HFF-Myc (cell line): Measurements from ENCODE around the gene XAF1.
A peak's percentile ranks its signal among the peaks of the same experiment; 100 is the strongest.

Experiments
- DNase-seq: peaks from one replicate; pipeline ENCODE4 v3.0.0-alpha.2; 2011; ENCODE audit warnings: low read depth; ENCODE audit errors: extremely low read depth
- H3K4me3 ChIP-seq: replicated peaks from 2 replicates; pipeline ENCODE4 v1.5.1; 2011; ENCODE audit warnings: low read depth, mild to moderate bottlenecking, control low read depth, low read length
- CTCF ChIP-seq: IDR thresholded peaks from 2 replicates; pipeline ENCODE4 v1.5.1; 2012; ENCODE audit warnings: mild to moderate bottlenecking, low read depth, low read length, control low read depth; ENCODE audit errors: missing control alignments

Gene XAF1

GRCh38 chr17:6796017-6796886 is 40.4 kb downstream of the XAF1 start:
- H3K4me3 ChIP-seq: no peak overlapping the region
- DNase-seq: no peak
- no peak for TF ChIP-seq CTCF

GRCh38 chr17:6796887-6797490 is 41.1 kb downstream of the XAF1 start:
- TF ChIP-seq CTCF: no peak
- no peak for DNase-seq
- H3K4me3 ChIP-seq: no peak overlapping the region

DNA sequence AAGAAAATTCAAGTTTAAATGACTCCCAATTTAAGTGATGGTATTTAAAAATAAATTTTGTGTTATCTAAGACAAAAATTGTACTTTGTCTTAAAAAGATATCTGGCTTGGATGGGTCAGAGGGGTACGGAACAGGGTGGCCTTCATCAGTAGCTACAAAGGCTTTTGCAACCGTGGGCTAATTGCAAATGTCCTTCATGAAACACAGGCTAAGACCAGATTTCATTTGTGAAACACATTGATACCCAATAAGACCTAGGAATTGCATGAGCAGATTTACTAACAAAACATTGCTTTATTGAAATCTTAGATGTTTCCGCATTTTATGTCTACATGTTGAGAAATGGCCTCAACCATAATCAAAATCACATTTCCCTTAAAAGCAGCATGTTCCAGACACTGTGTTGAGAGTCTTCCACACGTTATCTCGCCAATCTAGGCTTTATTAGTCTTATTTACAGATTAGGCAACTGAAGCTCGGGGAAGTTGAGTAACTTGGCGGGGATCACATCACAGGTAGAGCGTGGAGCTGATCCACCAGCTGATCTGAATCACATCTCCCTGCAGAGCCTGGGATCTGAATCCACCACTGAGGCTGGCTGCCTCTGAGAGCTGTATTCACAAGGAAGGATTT is 42.0 kb downstream of the XAF1 start:
- H3K4me3 ChIP-seq: no peak overlapping the region
- no peak for DNase-seq
- TF ChIP-seq CTCF: no peak

GRCh38 chr17:6799738-6800137 is 43.9 kb downstream of the XAF1 start:
- no peak for TF ChIP-seq CTCF
- H3K4me3 ChIP-seq: no peak overlapping the region

DNA sequence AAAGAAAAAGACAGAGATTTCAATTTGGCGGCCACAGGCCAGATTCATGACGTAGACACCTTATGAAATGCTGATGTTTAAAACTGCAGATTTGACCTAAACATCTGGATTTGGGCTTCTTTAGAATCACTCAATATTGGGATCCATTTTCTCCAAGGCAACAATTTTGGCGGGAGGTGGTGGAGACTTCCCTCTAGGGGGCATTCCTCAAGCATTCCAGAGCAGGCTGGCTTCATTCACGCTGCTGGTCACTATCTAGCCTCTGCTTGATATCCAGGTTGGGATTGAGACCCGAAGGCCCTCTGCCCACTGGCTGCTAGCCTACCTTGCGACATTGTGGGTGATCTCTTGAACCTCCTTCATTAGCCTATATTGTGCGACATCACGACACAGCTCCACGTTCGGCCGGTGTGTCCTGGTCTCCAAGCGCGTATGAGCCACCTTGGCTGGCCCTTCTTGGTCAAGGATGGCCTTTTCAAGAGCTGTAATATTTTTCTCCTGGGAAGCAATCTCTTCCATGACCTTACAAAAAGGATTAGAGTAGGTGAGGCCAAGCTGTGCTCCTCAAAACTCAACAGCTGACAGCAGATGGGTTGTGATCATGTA is 44.7 kb downstream of the XAF1 start:
- TF ChIP-seq CTCF: peak; percentile 42
- H3K4me3 ChIP-seq: no peak overlapping the region
- no peak for DNase-seq

More at GRCh38 chr17:6799738-6800137, 43.9 kb downstream of the XAF1 start:
- no peak for DNase-seq

DNA sequence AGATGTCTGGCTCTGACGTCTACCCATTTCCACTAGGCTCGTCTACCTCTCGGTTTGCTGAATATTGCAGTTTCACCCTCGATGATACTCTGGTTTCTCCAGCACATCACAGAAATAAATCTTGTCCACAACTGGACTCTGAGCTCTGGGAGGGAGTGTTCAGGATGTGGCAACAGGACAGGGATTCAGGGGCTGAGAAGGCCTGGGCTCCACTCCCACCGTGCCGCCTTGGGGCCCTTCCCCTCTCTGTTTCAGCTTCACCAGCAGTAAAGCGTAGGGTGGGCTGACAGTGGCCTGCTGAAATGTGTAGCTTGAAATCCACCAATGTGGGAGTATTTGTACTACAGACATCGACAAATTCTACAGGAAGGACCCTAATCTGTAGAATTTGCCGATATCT is 55.7 kb downstream of the XAF1 start:
- H3K4me3 ChIP-seq: no peak overlapping the region
- no peak for TF ChIP-seq CTCF
- no peak for DNase-seq
